Measurements from ENCODE around the gene FKBP5. TPM values are rescaled to one million over a fixed set of nuclear protein-coding genes. Genes with fewer than 3 reads are reported as not detected.
"Not testable (repeated sequence)": the region's sequence is repeated elsewhere in the genome, so short reads cannot be mapped to it uniquely, and the experiment has no call there.

FKBP5 gene
- polyA plus RNA-seq, 2 of the 4 experiments (the other 2 are of a cell fraction), result 8.4 to 11.7 TPM

DNA sequence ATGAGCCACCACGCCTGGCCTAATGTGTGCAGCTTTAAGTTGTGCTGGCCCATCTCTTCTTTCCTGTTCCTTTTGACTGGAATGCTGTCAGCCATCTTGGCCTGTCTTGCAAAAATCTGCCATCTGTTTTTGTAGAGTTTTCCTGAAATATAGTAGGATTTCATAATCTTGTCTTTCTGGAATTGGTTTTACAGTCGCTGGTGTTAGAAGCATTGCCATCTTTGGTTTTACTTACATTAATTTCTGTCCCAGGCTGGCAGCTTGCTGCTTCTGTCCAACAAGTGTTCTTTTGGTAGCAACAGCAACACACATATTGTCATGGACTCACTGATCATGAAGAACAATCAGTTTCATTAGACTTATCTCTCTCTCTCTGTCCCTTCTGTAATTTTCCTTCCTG is 146.9 kb downstream of the FKBP5 start:
- WGBS (ENCODE audit: missing lambda C conversion rate), result 64% methylated on average over 2 of the region's 2 CpGs
- no peak for DNase-seq (ENCODE audit: low read depth in 1 of 2, low spot score in 1 of 2)
- no peak for TF ChIP-seq ZFP36 (IDR thresholded peaks at IDR 0.05; ENCODE audit: borderline replicate concordance, partially characterized antibody)
- TF ChIP-seq, protein P1, sequence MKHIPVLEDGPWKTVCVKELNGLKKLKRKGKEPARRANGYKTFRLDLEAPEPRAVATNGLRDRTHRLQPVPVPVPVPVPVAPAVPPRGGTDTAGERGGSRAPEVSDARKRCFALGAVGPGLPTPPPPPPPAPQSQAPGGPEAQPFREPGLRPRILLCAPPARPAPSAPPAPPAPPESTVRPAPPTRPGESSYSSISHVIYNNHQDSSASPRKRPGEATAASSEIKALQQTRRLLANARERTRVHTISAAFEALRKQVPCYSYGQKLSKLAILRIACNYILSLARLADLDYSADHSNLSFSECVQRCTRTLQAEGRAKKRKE (CRISPR knock-in tag; IDR thresholded peaks at IDR 0.05; ENCODE audit: low read depth), result no peak
- no peak for TF ChIP-seq ESRRA (IDR thresholded peaks at IDR 0.05; ENCODE audit: borderline replicate concordance, low read length)
- Histone ChIP-seq H3K27ac (no peak overlapping the region), H3K4me3 (no peak overlapping the region), H3K4me1 (no peaks in the 10 kb centered on the region), H3K4me2 (no peak overlapping the region), H3K9me3 (no peaks in the 10 kb centered on the region)
- ChIA-PET CTCF (interaction anchor here (0.7 kb wide), 1 partner anchor 414 kb away, joined by 4 read pairs; no protein-coding TSS in a partner anchor), POLR2A (no interaction called here)
- no peak for FAIRE-seq
- ATAC-seq, result no peak

DNA sequence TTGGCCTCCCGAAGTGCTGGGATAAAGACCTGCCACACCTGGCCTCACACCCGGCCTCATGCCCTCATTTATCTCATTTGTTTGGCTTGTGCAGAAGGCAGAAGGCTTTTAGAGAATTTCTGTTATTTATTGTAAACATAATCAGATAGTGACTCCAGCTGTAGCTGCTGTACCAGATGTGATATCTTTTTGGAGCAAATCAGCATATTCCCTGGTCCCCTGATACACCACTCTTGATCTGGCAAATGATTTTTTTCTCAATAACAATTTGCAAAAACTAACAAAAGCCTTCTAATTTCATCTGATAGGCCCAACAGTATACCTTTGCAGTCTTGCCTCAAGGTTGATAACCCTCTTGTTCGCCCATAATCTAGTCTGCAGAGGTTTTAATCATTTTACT is 149.5 kb downstream of the FKBP5 start:
- DNase-seq (ENCODE audit: low read depth in 1 of 2, low spot score in 1 of 2), result no peak
- Histone ChIP-seq H3K4me3 (no peak overlapping the region), H3K9me3 (no peaks in the 10 kb centered on the region), H3K27ac (no peak overlapping the region), H3K4me2 (no peak overlapping the region), H3K4me1 (no peaks in the 10 kb centered on the region)
- CTCF ChIA-PET, result interaction anchor here (0.6 to 1.3 kb wide), 3 partner anchors 19 to 137 kb away, joined by 3 read pairs; no protein-coding TSS in a partner anchor
- WGBS (ENCODE audit: missing lambda C conversion rate), result 53% methylated on average over 3 of the region's 3 CpGs
- TF ChIP-seq FOXS1 (CRISPR knock-in tag; IDR thresholded peaks at IDR 0.05), result no peak
- no peak for TF ChIP-seq EHMT2 (IDR thresholded peaks at IDR 0.05; ENCODE audit: low read depth)
- no peak for TF ChIP-seq HOXA7 (CRISPR knock-in tag; IDR thresholded peaks at IDR 0.05)
- TF ChIP-seq, protein P2, sequence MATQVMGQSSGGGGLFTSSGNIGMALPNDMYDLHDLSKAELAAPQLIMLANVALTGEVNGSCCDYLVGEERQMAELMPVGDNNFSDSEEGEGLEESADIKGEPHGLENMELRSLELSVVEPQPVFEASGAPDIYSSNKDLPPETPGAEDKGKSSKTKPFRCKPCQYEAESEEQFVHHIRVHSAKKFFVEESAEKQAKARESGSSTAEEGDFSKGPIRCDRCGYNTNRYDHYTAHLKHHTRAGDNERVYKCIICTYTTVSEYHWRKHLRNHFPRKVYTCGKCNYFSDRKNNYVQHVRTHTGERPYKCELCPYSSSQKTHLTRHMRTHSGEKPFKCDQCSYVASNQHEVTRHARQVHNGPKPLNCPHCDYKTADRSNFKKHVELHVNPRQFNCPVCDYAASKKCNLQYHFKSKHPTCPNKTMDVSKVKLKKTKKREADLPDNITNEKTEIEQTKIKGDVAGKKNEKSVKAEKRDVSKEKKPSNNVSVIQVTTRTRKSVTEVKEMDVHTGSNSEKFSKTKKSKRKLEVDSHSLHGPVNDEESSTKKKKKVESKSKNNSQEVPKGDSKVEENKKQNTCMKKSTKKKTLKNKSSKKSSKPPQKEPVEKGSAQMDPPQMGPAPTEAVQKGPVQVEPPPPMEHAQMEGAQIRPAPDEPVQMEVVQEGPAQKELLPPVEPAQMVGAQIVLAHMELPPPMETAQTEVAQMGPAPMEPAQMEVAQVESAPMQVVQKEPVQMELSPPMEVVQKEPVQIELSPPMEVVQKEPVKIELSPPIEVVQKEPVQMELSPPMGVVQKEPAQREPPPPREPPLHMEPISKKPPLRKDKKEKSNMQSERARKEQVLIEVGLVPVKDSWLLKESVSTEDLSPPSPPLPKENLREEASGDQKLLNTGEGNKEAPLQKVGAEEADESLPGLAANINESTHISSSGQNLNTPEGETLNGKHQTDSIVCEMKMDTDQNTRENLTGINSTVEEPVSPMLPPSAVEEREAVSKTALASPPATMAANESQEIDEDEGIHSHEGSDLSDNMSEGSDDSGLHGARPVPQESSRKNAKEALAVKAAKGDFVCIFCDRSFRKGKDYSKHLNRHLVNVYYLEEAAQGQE (IDR thresholded peaks at IDR 0.05), result no peak
- TF ChIP-seq CHD4 (IDR thresholded peaks at IDR 0.05; ENCODE audit: borderline replicate concordance), result no peak
- TF ChIP-seq, protein P3, sequence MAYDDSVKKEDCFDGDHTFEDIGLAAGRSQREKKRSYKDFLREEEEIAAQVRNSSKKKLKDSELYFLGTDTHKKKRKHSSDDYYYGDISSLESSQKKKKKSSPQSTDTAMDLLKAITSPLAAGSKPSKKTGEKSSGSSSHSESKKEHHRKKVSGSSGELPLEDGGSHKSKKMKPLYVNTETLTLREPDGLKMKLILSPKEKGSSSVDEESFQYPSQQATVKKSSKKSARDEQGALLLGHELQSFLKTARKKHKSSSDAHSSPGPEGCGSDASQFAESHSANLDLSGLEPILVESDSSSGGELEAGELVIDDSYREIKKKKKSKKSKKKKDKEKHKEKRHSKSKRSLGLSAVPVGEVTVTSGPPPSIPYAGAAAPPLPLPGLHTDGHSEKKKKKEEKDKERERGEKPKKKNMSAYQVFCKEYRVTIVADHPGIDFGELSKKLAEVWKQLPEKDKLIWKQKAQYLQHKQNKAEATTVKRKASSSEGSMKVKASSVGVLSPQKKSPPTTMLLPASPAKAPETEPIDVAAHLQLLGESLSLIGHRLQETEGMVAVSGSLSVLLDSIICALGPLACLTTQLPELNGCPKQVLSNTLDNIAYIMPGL (CRISPR knock-in tag; IDR thresholded peaks at IDR 0.05; ENCODE audit: borderline replicate concordance), result no peak
- no peak for TF ChIP-seq CBX2 (IDR thresholded peaks at IDR 0.05; ENCODE audit: borderline replicate concordance, low read depth)
- no peak for TF ChIP-seq HOXB13 (CRISPR knock-in tag; IDR thresholded peaks at IDR 0.05; ENCODE audit: low read depth)
- TF ChIP-seq, protein P4, sequence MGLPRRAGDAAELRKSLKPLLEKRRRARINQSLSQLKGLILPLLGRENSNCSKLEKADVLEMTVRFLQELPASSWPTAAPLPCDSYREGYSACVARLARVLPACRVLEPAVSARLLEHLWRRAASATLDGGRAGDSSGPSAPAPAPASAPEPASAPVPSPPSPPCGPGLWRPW (IDR thresholded peaks at IDR 0.05), result no peak
- no peak for TF ChIP-seq NR3C1 (IDR thresholded peaks at IDR 0.05)
- no peak for TF ChIP-seq POLR2AphosphoS2 (conservative IDR thresholded peaks at IDR 0.05; ENCODE audit: low read length)
- no peak for TF ChIP-seq MAZ (IDR thresholded peaks at IDR 0.05; ENCODE audit: borderline replicate concordance, low read depth, low read length)
- TF ChIP-seq JUN (IDR thresholded peaks at IDR 0.05), result no peak
- no peak for TF ChIP-seq POLR2A (IDR thresholded peaks at IDR 0.05; ENCODE audit: low read length)
- TF ChIP-seq MAFK (IDR thresholded peaks at IDR 0.05; ENCODE audit: partially characterized antibody), result no peak
- TF ChIP-seq, protein P5, sequence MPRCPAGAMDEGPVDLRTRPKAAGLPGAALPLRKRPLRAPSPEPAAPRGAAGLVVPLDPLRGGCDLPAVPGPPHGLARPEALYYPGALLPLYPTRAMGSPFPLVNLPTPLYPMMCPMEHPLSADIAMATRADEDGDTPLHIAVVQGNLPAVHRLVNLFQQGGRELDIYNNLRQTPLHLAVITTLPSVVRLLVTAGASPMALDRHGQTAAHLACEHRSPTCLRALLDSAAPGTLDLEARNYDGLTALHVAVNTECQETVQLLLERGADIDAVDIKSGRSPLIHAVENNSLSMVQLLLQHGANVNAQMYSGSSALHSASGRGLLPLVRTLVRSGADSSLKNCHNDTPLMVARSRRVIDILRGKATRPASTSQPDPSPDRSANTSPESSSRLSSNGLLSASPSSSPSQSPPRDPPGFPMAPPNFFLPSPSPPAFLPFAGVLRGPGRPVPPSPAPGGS (IDR thresholded peaks at IDR 0.05), result no peak
- no peak for TF ChIP-seq HDAC2 (IDR thresholded peaks at IDR 0.05)
- TF ChIP-seq RARB (CRISPR knock-in tag; IDR thresholded peaks at IDR 0.05), result no peak
- TF ChIP-seq RFX5 (IDR thresholded peaks at IDR 0.05), result no peak
- no peak for TF ChIP-seq SREBF2 (IDR thresholded peaks at IDR 0.05)
- POLR2A ChIA-PET, result no interaction called here
- no peak for ATAC-seq
- FAIRE-seq, result no peak

DNA sequence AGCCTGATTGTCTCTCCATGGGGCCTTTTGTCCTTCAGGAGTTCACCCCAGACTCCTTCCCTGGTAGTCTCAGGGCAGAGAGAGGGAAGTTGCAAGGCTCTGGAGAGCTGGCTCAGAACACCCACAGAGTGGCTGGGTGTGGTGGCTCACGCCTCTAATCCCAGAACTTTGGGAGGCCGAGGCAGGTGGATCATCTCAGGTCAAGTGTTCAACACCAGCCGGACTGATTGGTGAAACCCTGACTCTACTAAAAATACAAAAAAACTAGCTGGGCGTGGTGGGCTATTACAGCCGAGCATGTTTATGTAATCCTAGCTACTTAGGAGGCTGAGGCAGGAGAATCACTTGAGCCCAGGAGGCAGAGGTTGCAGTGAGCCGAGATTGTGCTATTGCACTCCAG is 152.9 kb downstream of the FKBP5 start:
- H3K4me2 ChIP-seq; H3K4me1 ChIP-seq; FAIRE-seq; H3K9me3 ChIP-seq; POLR2A ChIA-PET; H3K4me3 ChIP-seq; ATAC-seq; H3K27ac ChIP-seq; DNase-seq (ENCODE audit: low read depth in 1 of 2, low spot score in 1 of 2): not testable (repeated sequence)
- CTCF ChIA-PET, result interaction anchor here (0.6 to 1.5 kb wide), 3 partner anchors 12 to 201 kb away, joined by 3 to 5 read pairs (median 4); partner anchors contain the start of gene ARMC12
- WGBS (ENCODE audit: missing lambda C conversion rate), result 53% methylated on average over 6 of the region's 6 CpGs
